H1 (cell line): ENCODE measurements around the gene BCAM. TPM values are rescaled to one million over a fixed set of nuclear protein-coding genes. Genes with fewer than 3 reads are reported as not detected.

Experiments
- CTCF ChIA-PET: fragments of 300-600 bp; sonication (Branson Sonifier 250); formaldehyde crosslinking; loops from one replicate; lab custom pipeline; 2021; ENCODE audit not compliant: partially characterized antibody; lab: Charles Lee
- POLR2A ChIA-PET: fragments of 300-600 bp; sonication (Branson Sonifier 250); formaldehyde crosslinking; loops from one replicate; lab custom pipeline; 2021; ENCODE audit warnings: inconsistent platforms; ENCODE audit not compliant: partially characterized antibody; lab: Charles Lee
- DNase-seq, 2 experiments: peaks; one replicate each; pipeline versions ENCODE4 v3.0.0 to v3.0.0-alpha.2; 2010 to 2022; ENCODE audit warnings: low spot score in 2 of 2, low read depth in 1 of 2, mixed read lengths in 1 of 2
- FAIRE-seq: peaks from 2 replicates; lab custom pipeline; 2011; peaks lifted over from hg19 to GRCh38; lab: Jason Lieb, UNC
- H2AFZ ChIP-seq: 2 replicates; pipeline ENCODE4 v1.8.1; 2012; ENCODE audit warnings: low read length, inconsistent platforms
- H2AK5ac ChIP-seq: 2 replicates; pipeline ENCODE4 v1.6.1; 2013; ENCODE audit warnings: low read depth, low read length
- H2BK120ac ChIP-seq: replicated peaks from 2 replicates; pipeline ENCODE3; 2013; ENCODE audit warnings: low read depth, low read length, inconsistent platforms
- H2BK12ac ChIP-seq: 2 replicates; pipeline ENCODE4 v1.6.1; 2013; ENCODE audit warnings: low read depth, low read length
- H2BK15ac ChIP-seq: 2 replicates; pipeline ENCODE4 v1.6.1; 2013; ENCODE audit warnings: low read length
- H2BK20ac ChIP-seq: 2 replicates; pipeline ENCODE4 v1.6.1; 2013; ENCODE audit warnings: low read length
- H2BK5ac ChIP-seq: 2 replicates; pipeline ENCODE4 v1.6.1; 2013; ENCODE audit warnings: low read depth, low read length
- H3K14ac ChIP-seq: 2 replicates; pipeline ENCODE4 v1.6.1; 2013; ENCODE audit warnings: inconsistent platforms; ENCODE audit not compliant: insufficient read length
- H3K18ac ChIP-seq: 2 replicates; pipeline ENCODE4 v1.6.1; 2013; ENCODE audit warnings: low read length; ENCODE audit errors: extremely low read depth
- H3K23ac ChIP-seq: 2 replicates; pipeline ENCODE4 v1.6.1; 2013; ENCODE audit warnings: inconsistent platforms; ENCODE audit not compliant: insufficient read length
- H3K23me2 ChIP-seq: 2 replicates; pipeline ENCODE4 v1.6.1; 2013; ENCODE audit warnings: low read depth, low read length
- H3K27ac ChIP-seq: 2 replicates; pipeline ENCODE4 v1.6.1; 2011; ENCODE audit warnings: low read depth, low read length, inconsistent platforms
- H3K27me3 ChIP-seq, 4 experiments: replicated peaks in 1 of 4; 1 replicate in 1 of 4; 2 replicates in 3 of 4; pipeline versions ENCODE4 v1.6.1 to v1.8.1; 2011 to 2013; ENCODE audit warnings: low read length in 3 of 4, mild to moderate bottlenecking in 3 of 4, inconsistent platforms in 2 of 4, mixed read lengths in 2 of 4, moderate library complexity in 1 of 4; ENCODE audit not compliant: control insufficient read depth in 3 of 4, insufficient read depth in 3 of 4; ENCODE audit errors: extremely low read depth in 1 of 4
- H3K36me3 ChIP-seq, 4 experiments: 2 replicates each; pipeline versions ENCODE4 v1.6.1 to v1.8.1; 2011 to 2013; ENCODE audit warnings: mild to moderate bottlenecking in 4 of 4, low read length in 3 of 4, moderate library complexity in 2 of 4, control low read depth in 1 of 4, inconsistent platforms in 1 of 4; ENCODE audit not compliant: insufficient read depth in 4 of 4, control insufficient read depth in 2 of 4
- H3K4ac ChIP-seq: replicated peaks from 2 replicates; pipeline ENCODE3; 2013; ENCODE audit warnings: low read length, low read depth, mixed read lengths, inconsistent platforms; ENCODE audit not compliant: insufficient read length
- H3K4me1 ChIP-seq, 4 experiments: replicated peaks in 1 of 4; 1 replicate in 1 of 4; 2 replicates in 3 of 4; pipeline versions ENCODE4 v1.6.1 to v1.8.1; 2011 to 2013; ENCODE audit warnings: low read length in 3 of 4, inconsistent platforms in 2 of 4, mixed read lengths in 1 of 4; ENCODE audit not compliant: insufficient read depth in 4 of 4, control insufficient read depth in 3 of 4
- H3K4me2 ChIP-seq, 2 experiments: 2 replicates each; pipeline versions ENCODE4 v1.6.1 to v1.8.1; 2011 to 2013; ENCODE audit warnings: low read depth in 2 of 2, low read length in 2 of 2, control low read depth in 1 of 2, inconsistent platforms in 1 of 2, mild to moderate bottlenecking in 1 of 2; ENCODE audit not compliant: insufficient read depth in 1 of 2
- H3K4me3 ChIP-seq, 4 experiments: fragments of 200-600, 300-600 bp in 1 of 4; sonication (generic), shearing (Covaris generic), sonication (Bioruptor Twin) in 1 of 4; 2 replicates each; pipeline versions ENCODE4 v1.5.1 to v1.8.1; 2011 to 2016; ENCODE audit warnings: low read length in 4 of 4, low read depth in 3 of 4, control low read depth in 2 of 4, inconsistent platforms in 2 of 4, mild to moderate bottlenecking in 2 of 4, mixed read lengths in 1 of 4, moderate library complexity in 1 of 4; ENCODE audit not compliant: insufficient read depth in 2 of 4; ENCODE audit errors: extremely low read depth in 1 of 4
- H3K56ac ChIP-seq: replicated peaks from 2 replicates; pipeline ENCODE3; 2013; ENCODE audit warnings: low read depth, mild to moderate bottlenecking, mixed read lengths, low read length, inconsistent platforms; ENCODE audit not compliant: insufficient read length
- H3K79me1 ChIP-seq: 2 replicates; pipeline ENCODE4 v1.6.1; 2013; ENCODE audit warnings: low read depth, low read length, control low read depth
- H3K79me2 ChIP-seq, 2 experiments: 2 replicates each; pipeline versions ENCODE4 v1.6.1 to v1.8.1; 2012 to 2013; ENCODE audit warnings: low read length in 2 of 2, mild to moderate bottlenecking in 2 of 2, inconsistent platforms in 1 of 2; ENCODE audit not compliant: insufficient read depth in 2 of 2, control insufficient read depth in 1 of 2
- H3K9ac ChIP-seq, 4 experiments: replicated peaks in 1 of 4; 1 replicate in 1 of 4; 2 replicates in 3 of 4; pipeline versions ENCODE4 v1.6.1 to v1.8.1; 2011 to 2013; ENCODE audit warnings: low read depth in 3 of 4, low read length in 3 of 4, control low read depth in 2 of 4, mild to moderate bottlenecking in 2 of 4, moderate library complexity in 2 of 4, inconsistent platforms in 1 of 4; ENCODE audit errors: extremely low read depth in 1 of 4
- H3K9me3 ChIP-seq, 2 experiments: 2 replicates each; pipeline versions ENCODE4 v1.6.1 to v1.8.1; 2012 to 2013; ENCODE audit warnings: mild to moderate bottlenecking in 2 of 2, moderate library complexity in 2 of 2, control low read depth in 1 of 2, inconsistent platforms in 1 of 2, low read depth in 1 of 2, low read length in 1 of 2, mixed read lengths in 1 of 2; ENCODE audit not compliant: insufficient read depth in 2 of 2
- H4K20me1 ChIP-seq, 2 experiments: replicated peaks in 1 of 2; 2 replicates each; pipeline versions ENCODE3 to v1.8.1; 2011 to 2013; ENCODE audit warnings: inconsistent platforms in 2 of 2, low read length in 2 of 2, mild to moderate bottlenecking in 1 of 2; ENCODE audit not compliant: insufficient read depth in 2 of 2, control insufficient read depth in 1 of 2
- H4K5ac ChIP-seq: 2 replicates; pipeline ENCODE4 v1.6.1; 2013; ENCODE audit warnings: low read length, low read depth, mixed read lengths, inconsistent platforms; ENCODE audit not compliant: insufficient read length
- H4K8ac ChIP-seq: 2 replicates; pipeline ENCODE4 v1.8.0; 2013; ENCODE audit warnings: mild to moderate bottlenecking, moderate library complexity, low read length, inconsistent platforms; ENCODE audit not compliant: insufficient read depth; ENCODE audit errors: extremely low read depth
- H4K91ac ChIP-seq: replicated peaks from 2 replicates; pipeline ENCODE3; 2013; ENCODE audit warnings: low read length, mixed read lengths, inconsistent platforms; ENCODE audit not compliant: insufficient read length
- CEBPB ChIP-seq: IDR thresholded peaks from 2 replicates; pipeline ENCODE4 v1.6.1; 2012; ENCODE audit warnings: low read depth, low read length
- CHD1 ChIP-seq: IDR thresholded peaks from 2 replicates; pipeline ENCODE4 v1.6.1; 2012; ENCODE audit warnings: low read depth, low read length, improper control_type of control experiment
- KDM5A ChIP-seq: fragments of 200-600 bp; IDR thresholded peaks from 2 replicates; pipeline ENCODE4 v1.7.1; 2012; ENCODE audit warnings: mild to moderate bottlenecking, low read length, inconsistent platforms, mixed read lengths
- RXRA ChIP-seq: IDR thresholded peaks from 2 replicates; pipeline ENCODE4 v1.6.1; 2011; ENCODE audit warnings: low read depth, mild to moderate bottlenecking, low read length, moderate library complexity; ENCODE audit not compliant: insufficient read depth
- WGBS, 2 experiments: shearing (Covaris generic) in 1 of 2; methylation state at CpG; one replicate each; pipeline versions ENCODE4 v1.1.6 to v1.1.7; 2013 to 2015; ENCODE audit warnings: low lambda C conversion rate in 2 of 2, mixed read lengths in 2 of 2, inconsistent platforms in 1 of 2, low coverage in 1 of 2, missing lambda C conversion rate in 1 of 2; ENCODE audit not compliant: insufficient replicate concordance in 2 of 2, insufficient coverage in 1 of 2, insufficient read length in 1 of 2; ENCODE audit errors: extremely low coverage in 1 of 2, missing lambda C conversion rate in 1 of 2; 5-methylcytosine and 5-hydroxymethylcytosine counted together
- polyA plus RNA-seq, 7 experiments: library from polyadenylated mRNA; depleted of rRNA in 3 of 7; stranded (reverse) in 5 of 7; unstranded in 2 of 7; fragments of >200 nt in 5 of 7; fragments of 200-250 nt in 2 of 7; gene quantifications; 1 replicate in 5 of 7; 2 replicates in 1 of 7; 4 replicates in 1 of 7; pipeline versions ENCODE4 v1.2.1 to v1.2.3, GENCODE V29; 2011 to 2013; ENCODE audit warnings: missing spikeins in 2 of 7, mixed read lengths in 2 of 7
- total RNA-seq: library from RNA; stranded (reverse); fragmentation: NEBNext Ultra II Directional; extraction: Animal tissue kit (Norgen Biotek cat#: 25700); gene quantifications from 2 replicates; pipeline ENCODE4 v1.2.1, GENCODE V29; 2021

Gene BCAM
- total and polyA plus RNA-seq, 2 of the 8 experiments (the other 6 are each of a cell fraction or from before 2014, with no cell fraction given) = 32.5 to 81.4 TPM

- Histone ChIP-seq H2AK5ac (no peak overlapping the region), H3K4me1 (peaks cover 0 to 22% (median 15%) of the 10 kb centered on the region in 4 experiments; a peak in 6 of 7 replicates), H3K27me3 (peaks cover 0 to 19% (median 17%) of the 10 kb centered on the region in 4 experiments; a peak in 6 of 7 replicates), H3K27ac (no peak overlapping the region), H2BK5ac (no peak overlapping the region), H2AFZ (no peak overlapping the region), H2BK120ac (no peak overlapping the region), H3K23me2 (peaks cover 5% of the 10 kb centered on the region; the same call in 1 of the 2 replicates), H2BK15ac (no peak overlapping the region), H4K5ac (no peak overlapping the region), H3K79me1 (no peaks in the 10 kb centered on the region), H3K9ac (no peak overlapping the region), H4K20me1 (peaks cover 2 to 4% of the 10 kb centered on the region in 2 experiments), H3K79me2 (no peaks in the 10 kb centered on the region), H4K91ac (no peak overlapping the region), H3K9me3 (no peaks in the 10 kb centered on the region), H3K18ac (no peak overlapping the region), H3K23ac (no peak overlapping the region), H3K36me3 (peaks cover 0 to 3% (median 0%) of the 10 kb centered on the region in 4 experiments; a peak in 1 of 8 replicates), H3K4me3 (no peak overlapping the region), H4K8ac (no peak overlapping the region; the same call in 1 of the 2 replicates), H3K4ac (no peak overlapping the region), H3K4me2 (no peak overlapping the region), H2BK12ac (no peak overlapping the region), H3K56ac (no peak overlapping the region), H2BK20ac (no peak overlapping the region), H3K14ac (no peak overlapping the region)
- DNase-seq (no peak), FAIRE-seq (no peak)
- ChIA-PET CTCF (interaction anchor here (0.5 to 8.5 kb wide), 17 partner anchors 7 to 913 kb away, joined by 3 to 116 read pairs (median 4); partner anchors contain the start of gene NECTIN2), POLR2A (interaction anchor here (0.6 to 2.0 kb wide), 11 partner anchors 8 to 146 kb away, joined by 3 to 7 read pairs (median 3); partner anchors contain the start of gene TOMM40)
- whole genome bisulfite sequencing, 2 experiments = 92% methylated on average over 11 of the region's 13 CpGs; no CpG with 5 or more reads in 1 of the 2 experiments
- TF ChIP-seq CHD1 = no peak
- TF ChIP-seq KDM5A = no peak
- no peak for TF ChIP-seq CEBPB
- TF ChIP-seq RXRA = no peak
Observed at GRCh38 chr19:44803442-44804428, 5.2 kb upstream of the BCAM start.
